RWPE2 (cell line): ENCODE data around the gene DCXR.

Source experiments
- ATAC-seq: fragments of 200-7000 bp; cut with Tn5 transposase; 3 replicates; pipeline ENCODE4 v1.9.1; 2021; ENCODE audit warnings: low read depth
- DNase-seq: peaks from one replicate; pipeline ENCODE4 v3.0.0-alpha.2; 2020; ENCODE audit warnings: low spot score
- H3K27ac ChIP-seq: fragments of 450-650 bp; 2 replicates; pipeline ENCODE4 v1.5.1; 2017; ENCODE audit warnings: mild to moderate bottlenecking; ENCODE audit not compliant: poor library complexity, severe bottlenecking
- H3K27me3 ChIP-seq: fragments of 250-450 bp; sonication (Bioruptor Pico); 2 replicates; pipeline ENCODE4 v1.5.1; 2021; ENCODE audit warnings: mild to moderate bottlenecking, moderate library complexity; ENCODE audit not compliant: insufficient read depth, poor library complexity, severe bottlenecking
- H3K36me3 ChIP-seq: fragments of 250-450 bp; sonication (Bioruptor Pico); 2 replicates; pipeline ENCODE4 v1.5.1; 2020; ENCODE audit warnings: low read depth, mild to moderate bottlenecking, moderate library complexity
- H3K4me1 ChIP-seq: fragments of 250-450 bp; sonication (Bioruptor Pico); 2 replicates; pipeline ENCODE4 v1.5.1; 2021; ENCODE audit warnings: mild to moderate bottlenecking, moderate library complexity; ENCODE audit not compliant: insufficient read depth, poor library complexity, severe bottlenecking
- H3K4me3 ChIP-seq: fragments of 250-450 bp; sonication (Bioruptor Pico); 2 replicates; pipeline ENCODE4 v1.5.1; 2021; ENCODE audit warnings: mild to moderate bottlenecking, moderate library complexity; ENCODE audit not compliant: severe bottlenecking
- H3K9me3 ChIP-seq: fragments of 250-450 bp; sonication (Bioruptor Pico); 2 replicates; pipeline ENCODE4 v1.5.1; 2021; ENCODE audit warnings: mild to moderate bottlenecking, moderate library complexity; ENCODE audit not compliant: severe bottlenecking
- CTCF ChIP-seq: fragments of 450-650 bp; IDR thresholded peaks from one replicate; pipeline ENCODE4 v1.5.1; 2017; ENCODE audit warnings: mild to moderate bottlenecking, moderate library complexity; ENCODE audit not compliant: poor library complexity, severe bottlenecking

DCXR gene

GRCh38 chr17:82083533-82084359 is 46.2 kb upstream of the DCXR start:
- Histone ChIP-seq H3K27me3 (no peaks in the 10 kb centered on the region), H3K4me3 (no peak overlapping the region), H3K27ac (no peak overlapping the region), H3K9me3 (no peaks in the 10 kb centered on the region), H3K36me3 (peaks cover 96% of the 10 kb centered on the region), H3K4me1 (no peaks in the 10 kb centered on the region)
- no peak for TF ChIP-seq CTCF
- DNase-seq (no peak), ATAC-seq (no peak)

DNA sequence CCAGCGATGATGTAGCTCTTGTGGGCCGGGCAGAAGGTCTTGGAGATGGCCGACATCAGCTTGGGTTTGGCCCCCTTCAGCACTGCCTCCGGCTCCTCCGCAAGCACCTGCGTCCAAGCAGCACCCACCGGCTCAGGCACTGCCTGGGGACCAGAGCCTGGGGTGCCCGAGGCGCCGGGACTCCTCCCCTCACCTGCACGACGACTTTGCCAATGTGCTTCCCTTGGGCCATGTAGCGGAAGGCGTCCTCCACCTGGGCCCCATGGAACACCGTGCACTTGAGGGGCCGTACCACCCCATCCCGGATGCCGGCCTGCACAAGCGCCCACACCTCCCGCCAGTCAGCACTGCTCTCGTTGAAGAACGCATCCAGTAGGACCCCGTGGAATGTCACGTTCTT is 45.5 kb upstream of the DCXR start:
- no peak overlapping the region for H3K4me3 ChIP-seq
- H3K27me3 ChIP-seq, result no peaks in the 10 kb centered on the region
- no peak for TF ChIP-seq CTCF
- H3K27ac ChIP-seq, result no peak overlapping the region
- ATAC-seq (no peak), DNase-seq (no peak)
- peaks cover 94% of the 10 kb centered on the region for H3K36me3 ChIP-seq
- H3K4me1 ChIP-seq, result no peaks in the 10 kb centered on the region
- H3K9me3 ChIP-seq, result no peaks in the 10 kb centered on the region

- Histone ChIP-seq H3K9me3 (no peaks in the 10 kb centered on the region), H3K4me3 (no peak overlapping the region), H3K27ac (no peak overlapping the region), H3K36me3 (peaks cover 93% of the 10 kb centered on the region), H3K4me1 (no peaks in the 10 kb centered on the region), H3K27me3 (no peaks in the 10 kb centered on the region)
- TF ChIP-seq CTCF, result no peak
- ATAC-seq (no peak), DNase-seq (no peak)
These were observed 45.0 kb upstream of the DCXR start for GRCh38 chr17:82082456-82082855.

DNA sequence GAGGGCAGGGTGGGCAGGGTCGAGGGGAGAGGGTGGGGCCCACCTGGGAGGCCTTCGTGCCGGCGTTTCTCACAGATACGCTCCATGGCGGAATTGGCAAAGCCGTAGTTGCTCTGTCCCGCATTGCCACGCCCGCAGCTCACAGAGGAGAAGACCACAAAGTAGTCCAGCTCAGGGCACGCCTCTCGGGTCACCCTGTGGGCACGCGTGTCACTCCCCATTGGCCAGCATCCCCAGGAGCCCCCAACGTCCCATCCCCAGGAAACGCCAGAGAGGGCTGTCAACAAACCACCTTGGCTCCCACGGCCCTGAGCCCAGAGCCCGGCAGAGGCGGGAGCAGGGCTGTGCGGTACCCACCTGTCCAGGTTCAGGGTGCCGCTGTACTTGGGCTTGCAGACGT is 44.5 kb upstream of the DCXR start:
- no peak for ATAC-seq
- H3K27ac ChIP-seq, result no peak overlapping the region
- TF ChIP-seq CTCF, result no peak
- no peaks in the 10 kb centered on the region for H3K4me1 ChIP-seq
- H3K36me3 ChIP-seq, result peaks cover 88% of the 10 kb centered on the region
- H3K9me3 ChIP-seq, result no peaks in the 10 kb centered on the region
- no peak overlapping the region for H3K4me3 ChIP-seq
- DNase-seq, result no peak
- H3K27me3 ChIP-seq, result no peaks in the 10 kb centered on the region

DNA sequence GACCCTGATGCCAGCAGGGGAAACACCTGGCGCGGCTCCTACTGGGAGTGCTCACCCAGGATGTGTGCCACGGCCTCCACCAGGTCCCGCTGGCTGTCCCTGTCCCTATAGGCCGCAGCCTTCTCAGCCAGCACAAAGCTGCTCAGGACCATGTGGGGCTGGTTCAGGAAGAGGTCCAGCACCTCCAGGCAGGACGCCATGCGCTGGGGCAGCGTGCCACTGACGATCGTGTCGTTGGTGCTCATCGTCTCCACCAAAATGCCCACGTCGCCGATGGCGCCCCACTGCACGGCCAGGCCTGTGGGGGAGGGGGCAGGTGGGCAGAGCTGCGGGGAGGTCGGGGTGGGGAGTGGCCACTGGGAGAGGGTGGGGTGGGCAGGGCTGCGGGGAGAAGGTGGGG is 44.0 kb upstream of the DCXR start:
- no peaks in the 10 kb centered on the region for H3K9me3 ChIP-seq
- H3K27me3 ChIP-seq, result no peaks in the 10 kb centered on the region
- no peak overlapping the region for H3K27ac ChIP-seq
- H3K4me3 ChIP-seq, result no peak overlapping the region
- ATAC-seq (no peak), DNase-seq (no peak)
- TF ChIP-seq CTCF, result no peak
- peaks cover 84% of the 10 kb centered on the region for H3K36me3 ChIP-seq
- H3K4me1 ChIP-seq, result no peaks in the 10 kb centered on the region
